Measurements from ENCODE around the gene REEP5.
"Not testable (repeated sequence)": the region's sequence is repeated elsewhere in the genome, so short reads cannot be mapped to it uniquely, and the experiment has no call there.

The REEP5 gene

DNA sequence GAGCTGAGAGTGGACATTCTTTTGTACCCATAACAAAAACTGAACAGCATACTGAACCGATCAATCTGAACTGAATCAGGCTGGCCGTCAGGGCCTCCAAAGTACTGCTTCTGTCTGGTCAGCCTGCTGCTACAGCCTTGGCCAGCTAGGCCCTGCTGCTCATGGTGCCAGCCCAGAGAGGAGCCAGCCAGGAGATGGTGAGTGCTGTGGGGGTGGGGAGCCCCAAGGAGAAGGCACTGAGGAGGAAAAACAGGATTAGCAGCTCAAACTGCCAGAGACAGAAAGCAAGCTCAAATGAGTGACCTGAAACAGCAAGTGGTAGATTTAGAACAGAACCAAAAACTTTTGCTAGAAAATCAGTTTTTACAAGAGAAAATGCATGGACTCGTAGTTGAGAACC, 37.0 kb downstream of the REEP5 start:
- DNase-seq (ENCODE audit: low spot score) = no peak

DNA sequence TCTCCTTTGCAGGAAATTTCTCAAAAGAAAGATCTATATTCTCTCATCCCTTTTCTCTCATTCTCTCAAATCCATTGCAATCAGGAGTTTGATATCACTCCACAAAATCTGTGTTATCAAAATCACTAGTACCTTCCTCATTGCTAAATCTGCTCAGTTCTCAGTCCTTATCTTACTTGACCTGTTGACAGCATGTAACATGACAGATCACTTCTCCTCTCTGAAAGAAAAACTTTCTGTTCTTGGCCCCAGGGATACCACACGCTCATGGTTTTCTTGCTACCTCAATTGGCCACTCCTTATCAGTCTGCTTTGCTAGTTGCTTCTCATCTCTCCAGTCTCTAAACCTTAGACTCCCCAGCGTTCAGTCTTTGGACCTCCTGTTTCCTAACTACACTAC, 38.8 kb downstream of the REEP5 start:
- DNase-seq (ENCODE audit: low spot score) = no peak

DNA sequence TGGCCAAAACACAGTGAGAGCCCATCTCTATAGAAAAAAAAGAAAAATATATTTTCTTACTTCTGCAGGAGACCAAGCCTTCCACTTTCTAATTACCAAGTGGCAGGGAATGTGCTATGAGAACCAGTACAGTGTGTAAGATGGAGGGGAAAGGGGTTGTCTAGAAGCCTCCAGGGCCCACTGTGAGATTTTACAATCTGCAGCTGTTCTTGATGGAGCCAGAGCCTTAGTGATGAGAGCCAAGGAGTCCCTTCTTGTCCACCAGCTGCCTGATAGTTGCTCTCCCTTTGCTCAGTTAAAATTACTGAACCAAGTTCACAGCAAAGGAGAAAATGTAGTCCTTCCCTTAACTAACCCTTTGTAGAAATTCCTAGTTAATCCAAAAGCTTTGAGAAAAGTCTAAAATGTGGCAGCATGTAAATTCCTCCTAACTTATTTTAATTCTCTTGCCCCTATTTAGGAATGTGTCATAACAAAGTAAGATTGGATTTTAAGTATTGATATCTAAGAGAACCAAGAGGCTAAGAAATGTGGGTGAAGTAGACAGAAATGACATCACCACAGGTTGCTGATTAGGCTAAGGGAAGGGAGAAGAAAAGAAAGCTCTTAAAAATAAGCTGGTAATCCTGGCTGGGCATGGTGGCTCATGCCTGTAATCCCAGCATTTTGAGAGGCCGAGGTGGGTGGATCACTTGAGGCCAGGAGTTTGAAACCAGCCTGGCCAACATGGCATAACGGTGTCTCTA, 41.6 kb downstream of the REEP5 start:
- no peak for DNase-seq (ENCODE audit: low spot score)

DNA sequence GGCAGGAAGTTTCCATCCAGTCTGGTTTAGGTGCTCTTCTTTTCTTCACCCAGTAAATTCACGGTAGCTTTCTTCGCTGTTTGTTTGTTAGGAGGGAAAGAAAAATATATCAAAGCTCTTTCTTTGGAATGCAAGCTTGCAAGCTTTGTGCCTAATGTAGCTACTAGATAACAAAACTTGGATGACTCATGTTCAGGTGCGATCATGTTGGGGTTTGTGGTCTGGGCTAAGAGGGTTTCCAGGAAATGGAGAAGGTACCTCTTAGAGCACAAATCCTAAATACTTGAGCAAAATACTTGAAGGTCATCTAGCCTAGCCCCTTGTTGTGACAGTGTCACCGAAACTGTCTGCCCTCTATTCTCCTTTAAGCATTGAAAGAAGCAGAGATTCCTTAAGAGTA, 43.3 kb downstream of the REEP5 start:
- peak; percentile 76 for DNase-seq (ENCODE audit: low spot score)

DNA sequence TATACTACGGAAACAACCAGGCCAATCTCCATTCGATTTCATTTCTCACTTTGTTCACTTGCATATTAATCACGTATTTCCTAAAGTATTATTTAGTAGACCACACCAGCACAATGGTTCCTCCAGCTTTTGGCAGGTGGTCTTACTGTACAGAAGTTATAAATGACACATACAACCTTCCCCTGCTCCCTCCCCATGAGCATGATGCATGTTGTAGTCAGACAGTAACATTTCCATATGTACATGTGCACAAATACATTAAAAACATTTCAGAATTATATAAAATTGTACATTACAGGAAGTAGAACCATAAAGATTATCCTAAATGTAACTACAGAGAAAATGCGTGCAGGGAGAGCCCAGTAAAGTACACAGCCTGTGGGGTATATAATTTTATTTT, 43.9 kb downstream of the REEP5 start:
- DNase-seq (ENCODE audit: low spot score) = no peak

DNA sequence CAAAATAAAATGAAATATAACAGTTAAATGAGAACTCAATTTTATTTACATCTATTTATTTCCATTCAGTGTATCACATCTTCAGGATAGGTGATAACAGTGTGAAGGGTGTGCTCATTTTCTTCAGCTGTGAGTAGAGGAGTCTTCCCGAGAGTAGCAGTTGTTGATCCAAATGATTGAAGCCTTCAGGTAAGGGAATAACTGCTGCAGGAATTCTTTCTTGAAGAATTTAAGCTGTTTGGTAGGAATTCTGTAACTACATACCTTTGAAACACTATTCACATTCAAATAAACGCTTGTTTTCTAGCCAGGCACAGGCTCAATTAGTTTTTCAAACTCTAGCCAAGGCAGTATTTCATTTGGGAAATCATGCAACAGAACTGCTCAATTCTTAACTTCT, 45.7 kb downstream of the REEP5 start:
- no peak for DNase-seq (ENCODE audit: low spot score)

DNA sequence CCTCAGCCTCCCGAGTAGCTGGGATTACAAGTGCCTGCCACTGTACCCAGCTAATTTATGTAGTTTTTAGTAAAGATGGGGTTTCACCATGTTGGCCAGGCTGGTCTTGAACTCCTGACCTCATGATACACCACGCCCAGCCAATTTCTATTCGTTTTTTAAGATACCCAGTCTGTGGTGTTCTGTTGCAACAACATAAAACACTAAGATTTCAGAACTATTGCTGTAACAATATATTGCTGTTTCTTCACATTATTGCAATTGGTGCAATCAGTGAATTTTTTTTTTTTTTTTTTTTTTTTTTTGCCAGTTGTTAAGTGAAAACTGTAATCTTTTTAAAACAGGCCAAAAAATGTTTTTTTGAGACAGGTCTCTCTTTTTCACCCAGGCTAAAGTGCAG, 51.1 kb downstream of the REEP5 start:
- DNase-seq (ENCODE audit: low spot score) = no peak

DNA sequence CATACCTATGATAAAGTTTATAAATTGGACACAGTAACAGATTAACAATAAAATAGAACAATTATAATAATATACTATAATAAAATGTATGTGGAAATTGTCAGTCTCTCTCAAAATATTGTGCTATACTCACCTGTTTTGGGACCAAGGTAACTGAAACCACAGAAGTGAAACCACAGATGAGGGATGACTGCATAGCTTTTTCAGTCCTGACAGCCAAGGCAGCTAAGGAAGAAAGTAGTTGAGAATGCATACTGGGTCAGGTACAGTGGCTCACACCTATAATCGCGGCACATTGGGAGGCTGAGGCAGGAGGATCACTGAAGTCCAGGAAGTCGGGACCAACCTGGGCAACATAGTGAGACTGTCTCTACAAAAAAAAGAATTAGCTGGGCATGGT, 52.1 kb downstream of the REEP5 start:
- peak; percentile 34 for DNase-seq (ENCODE audit: low spot score)

DNA sequence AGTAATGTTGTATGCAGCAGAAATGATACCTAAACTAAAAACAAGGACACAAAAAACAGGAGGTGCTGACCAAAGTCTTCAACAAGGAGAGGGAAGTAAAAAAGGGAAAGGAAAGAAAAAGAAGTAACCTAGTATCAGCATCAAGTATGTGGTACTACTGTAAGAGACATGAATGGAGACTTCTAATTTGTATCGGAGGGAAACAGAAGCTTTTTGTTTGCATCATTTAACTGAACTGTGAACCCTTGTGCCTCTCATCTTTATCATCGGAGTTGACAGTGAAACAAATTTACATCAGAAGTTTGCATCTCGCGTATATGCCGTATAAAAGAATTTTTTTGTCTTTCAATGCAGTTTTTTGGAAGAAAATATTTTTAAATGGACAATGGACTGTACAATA, 54.6 kb downstream of the REEP5 start:
- no peak for DNase-seq (ENCODE audit: low spot score)

DNA sequence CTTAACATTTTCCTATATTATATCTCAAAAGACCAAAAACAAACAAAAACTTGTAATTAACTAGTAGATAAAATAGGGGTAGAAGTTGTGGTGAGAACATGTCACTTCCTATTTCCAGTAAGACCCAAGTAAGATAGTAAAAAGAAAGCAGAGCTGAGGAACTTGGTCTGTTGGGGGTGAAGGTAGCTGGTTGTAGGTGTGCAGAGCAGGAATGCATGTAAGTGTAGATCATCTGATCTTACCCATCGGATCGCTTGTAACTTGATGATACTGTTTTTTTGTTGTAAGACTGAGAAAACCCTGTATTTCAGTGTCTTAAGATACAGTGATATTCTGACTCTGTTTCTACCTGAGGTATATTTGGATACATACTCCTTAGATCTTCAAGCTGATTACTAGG, 55.3 kb downstream of the REEP5 start:
- no peak for DNase-seq (ENCODE audit: low spot score)

DNA sequence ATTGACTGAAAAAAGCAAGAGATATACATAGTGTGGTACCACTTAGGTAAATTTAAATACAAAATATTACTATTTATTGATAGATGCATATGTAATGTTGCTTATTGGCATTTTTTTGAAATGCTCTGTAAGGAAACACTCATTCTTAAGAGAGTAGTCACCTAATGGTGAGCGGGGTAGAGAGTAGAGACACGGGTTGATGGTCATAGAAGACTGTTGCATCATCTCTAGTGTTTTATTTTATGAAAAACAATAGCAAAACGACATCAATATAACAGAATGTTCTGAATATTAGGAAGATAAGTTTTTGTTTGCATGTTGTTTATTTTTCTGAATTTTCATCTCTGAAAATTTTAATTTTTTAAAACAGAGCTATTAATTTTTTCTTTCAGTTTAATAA, 56.9 kb downstream of the REEP5 start:
- DNase-seq (ENCODE audit: low spot score) = no peak

DNA sequence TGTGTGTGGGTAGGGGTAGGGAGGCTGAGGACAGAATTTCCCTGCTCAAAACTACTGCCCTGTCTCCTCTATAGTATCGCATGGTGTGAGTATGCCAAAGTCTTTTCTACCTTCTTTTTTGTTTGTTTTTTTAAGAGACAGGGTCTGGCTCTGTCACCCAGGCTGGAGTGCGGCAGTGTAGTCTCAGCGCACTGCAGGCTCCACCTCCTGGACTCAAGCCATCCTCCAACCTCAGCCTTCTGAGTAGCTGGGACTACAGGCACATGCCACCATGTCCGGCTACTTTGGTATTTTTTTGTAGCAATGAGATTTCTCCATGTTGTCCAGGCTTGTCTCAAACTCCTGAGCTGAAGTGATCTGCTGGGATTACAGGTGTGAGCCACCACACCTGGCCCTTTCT, 58.5 kb downstream of the REEP5 start:
- no peak for DNase-seq (ENCODE audit: low spot score)

DNA sequence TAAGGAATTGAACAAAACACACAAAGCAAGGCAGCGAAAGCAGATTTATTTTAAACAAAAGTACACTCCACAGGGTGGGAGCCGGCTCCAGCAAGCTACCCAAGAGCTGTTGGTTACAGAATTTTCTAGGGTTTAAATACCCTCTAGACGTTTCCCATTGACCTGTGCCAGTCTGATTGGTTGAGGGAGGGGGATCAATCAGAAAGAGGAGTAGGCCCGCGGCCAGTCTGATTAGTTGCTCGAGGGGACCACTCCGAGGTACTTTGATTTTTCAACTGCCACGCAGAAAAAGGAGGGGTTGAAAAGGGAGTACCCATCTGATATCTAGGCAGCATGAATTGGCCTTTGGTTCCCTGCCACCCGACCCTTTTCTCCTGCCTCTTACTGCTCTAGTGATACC, 59.9 kb downstream of the REEP5 start:
- no peak for DNase-seq (ENCODE audit: low spot score)

DNA sequence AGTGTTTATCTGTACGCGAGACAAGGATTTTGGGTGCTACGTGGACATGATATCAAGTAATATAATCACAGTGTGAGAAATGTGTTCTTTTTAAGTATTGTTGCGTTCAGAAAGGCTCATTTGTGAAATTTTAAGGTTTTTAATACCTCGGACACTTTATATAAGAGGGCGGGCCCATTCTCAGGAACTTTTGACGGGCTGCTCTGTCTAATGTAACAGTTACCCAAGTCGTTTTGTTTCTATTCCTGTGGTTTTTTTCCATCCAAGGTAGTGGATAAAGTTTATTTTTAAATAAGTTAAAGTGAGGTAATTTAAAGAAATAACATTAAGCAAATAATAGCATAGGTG, 60.4 kb downstream of the REEP5 start:
- no peak for DNase-seq (ENCODE audit: low spot score)

DNA sequence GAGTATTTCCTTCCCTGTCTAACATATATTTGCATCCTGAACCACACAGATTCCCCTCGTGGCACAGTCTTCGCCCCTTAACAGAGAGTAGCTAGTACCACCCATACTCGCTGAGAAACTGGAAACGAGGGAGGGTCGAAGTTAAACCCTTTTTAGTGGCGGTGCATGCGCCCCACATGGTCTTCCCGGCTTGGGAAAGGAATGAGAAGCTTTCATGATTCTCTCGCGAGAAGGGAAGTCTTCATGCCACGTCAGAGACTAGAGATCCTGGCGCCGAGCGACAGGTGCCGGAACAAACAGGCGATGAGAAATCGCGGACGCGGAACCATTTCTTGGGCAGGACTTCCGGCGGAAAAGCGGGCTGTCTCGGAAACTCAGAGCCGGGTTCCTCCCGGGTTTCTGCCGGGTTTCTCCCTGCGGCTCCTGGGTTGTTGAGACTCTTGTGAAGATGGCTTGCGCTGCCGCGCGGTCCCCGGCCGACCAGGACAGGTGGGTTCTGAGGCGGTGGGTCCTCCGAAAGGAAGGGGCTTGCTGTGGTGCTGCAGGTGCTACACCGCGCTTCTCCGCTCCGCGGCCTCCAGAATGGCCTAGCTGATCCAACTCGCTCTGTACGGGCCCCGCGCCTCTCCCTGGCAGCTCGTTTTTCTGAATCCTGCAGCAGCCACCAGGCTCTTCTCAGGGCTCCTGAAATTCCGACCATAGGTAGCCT, 60.9 kb downstream of the REEP5 start, which contains the start of gene SRP19:
SRP19 (plus strand) TSS at position 359 of the 709 bp plus-strand sequence; CDS start at position 449, 90 bp downstream.
- peak; percentile 96 for DNase-seq (ENCODE audit: low spot score)

DNA sequence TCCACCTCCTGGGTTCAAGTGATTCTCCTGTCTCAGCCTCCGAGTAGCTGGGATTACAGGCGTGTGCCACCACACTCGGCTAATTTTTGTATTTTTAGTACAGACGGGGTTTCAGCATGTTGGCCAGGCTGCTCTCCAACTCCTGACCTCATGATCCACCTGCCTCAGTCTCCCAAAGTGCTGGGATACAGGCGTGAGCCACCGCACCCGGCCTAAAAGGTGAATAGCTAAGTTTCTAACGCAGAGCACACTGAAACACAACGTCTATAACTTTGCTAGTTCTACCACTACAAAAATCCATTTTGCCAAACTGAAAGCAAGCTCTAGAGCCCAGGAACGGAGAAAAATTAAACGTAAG, 61.5 kb downstream of the REEP5 start:
- not testable (repeated sequence) for DNase-seq (ENCODE audit: low spot score)

DNA sequence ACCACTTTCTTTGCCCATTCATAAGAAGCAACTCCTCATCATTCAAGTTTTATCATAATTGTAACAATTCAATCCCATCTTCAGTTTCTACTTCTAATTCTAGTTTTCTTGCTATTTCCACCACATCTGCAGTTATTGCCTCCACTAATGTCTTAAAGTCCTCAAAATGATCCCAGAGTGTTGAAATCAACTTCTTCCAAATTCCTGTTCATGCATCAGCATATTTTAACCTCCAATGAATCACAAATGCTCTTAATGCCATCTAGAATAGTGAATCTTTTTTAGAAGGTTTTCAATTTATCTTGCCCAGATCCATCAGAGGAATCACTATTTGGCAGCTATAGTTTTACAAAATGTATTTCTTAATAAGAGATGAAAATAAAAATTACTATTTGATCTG, 64.2 kb downstream of the REEP5 start:
- DNase-seq (ENCODE audit: low spot score) = no peak

DNA sequence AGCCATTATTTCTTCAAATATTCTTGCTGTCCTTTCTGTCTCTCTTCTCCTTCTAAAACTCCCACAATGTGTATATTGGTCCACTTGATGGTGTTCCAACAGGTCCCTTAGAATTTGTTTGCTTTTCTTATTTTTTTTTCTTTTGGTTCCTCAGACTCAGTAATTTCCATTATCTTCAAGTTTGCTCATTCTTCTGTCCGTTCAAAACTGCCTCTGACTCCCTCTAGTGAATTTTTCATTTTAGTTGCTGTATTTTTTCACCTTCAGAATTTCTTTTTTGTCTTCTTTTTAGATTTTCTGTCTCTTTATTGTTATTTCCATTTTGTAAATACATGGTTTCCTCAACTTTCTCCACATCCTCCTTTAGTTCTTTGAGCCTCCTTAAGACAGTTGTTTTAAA, 67.4 kb downstream of the REEP5 start:
- no peak for DNase-seq (ENCODE audit: low spot score)

DNA sequence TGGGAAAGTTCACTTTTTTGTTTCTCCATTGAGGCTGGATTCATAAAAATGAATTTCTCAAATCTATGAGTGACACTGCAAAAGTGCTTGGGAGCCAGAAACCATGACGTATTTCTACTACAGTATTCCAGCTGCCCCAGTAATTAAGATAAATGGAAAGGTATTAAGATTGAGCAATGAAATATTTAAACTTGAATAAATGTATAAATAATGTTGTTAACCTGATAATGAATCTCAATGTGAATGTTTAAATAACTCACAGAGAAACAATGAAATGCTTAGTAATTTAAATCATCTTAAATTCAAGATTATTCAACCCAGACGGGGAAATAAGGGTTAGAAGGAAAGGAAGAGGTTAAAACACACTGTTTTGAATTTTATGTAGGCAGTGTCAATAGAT, 72.1 kb downstream of the REEP5 start:
- no peak for DNase-seq (ENCODE audit: low spot score)

DNA sequence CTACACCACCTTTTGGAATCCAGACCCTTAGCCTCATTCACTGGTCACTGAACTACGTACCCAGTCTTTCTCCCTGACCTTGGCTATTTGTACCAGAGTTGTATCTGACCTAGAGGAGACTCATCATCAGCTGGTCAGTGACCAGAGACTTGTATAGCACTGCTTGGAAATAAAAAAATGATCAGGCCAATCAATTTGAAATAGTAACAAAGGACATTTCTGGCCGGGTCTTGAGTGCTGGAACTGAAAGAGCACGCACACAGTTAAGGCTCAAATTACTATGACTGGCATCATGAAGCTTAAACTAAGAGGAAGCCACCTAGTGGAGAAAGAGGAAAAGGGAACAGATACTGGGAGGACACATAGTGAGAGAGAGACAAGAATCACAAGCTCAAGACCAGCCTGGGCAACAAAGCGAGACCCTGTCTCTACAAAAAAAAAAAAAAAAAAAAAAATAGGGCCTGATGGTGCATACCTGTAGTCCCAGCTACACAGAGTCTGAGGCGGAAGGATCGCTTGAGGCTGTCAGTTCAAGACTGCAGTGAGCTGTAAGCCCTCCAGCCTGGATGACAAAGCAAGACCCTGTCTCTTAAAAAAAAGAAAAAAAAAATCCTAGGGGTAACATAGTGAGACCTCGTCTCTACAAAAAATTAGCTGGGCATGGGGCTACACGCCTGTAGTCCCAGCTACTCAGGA, 73.8 kb downstream of the REEP5 start:
- DNase-seq (ENCODE audit: low spot score) = peak; percentile 72

DNA sequence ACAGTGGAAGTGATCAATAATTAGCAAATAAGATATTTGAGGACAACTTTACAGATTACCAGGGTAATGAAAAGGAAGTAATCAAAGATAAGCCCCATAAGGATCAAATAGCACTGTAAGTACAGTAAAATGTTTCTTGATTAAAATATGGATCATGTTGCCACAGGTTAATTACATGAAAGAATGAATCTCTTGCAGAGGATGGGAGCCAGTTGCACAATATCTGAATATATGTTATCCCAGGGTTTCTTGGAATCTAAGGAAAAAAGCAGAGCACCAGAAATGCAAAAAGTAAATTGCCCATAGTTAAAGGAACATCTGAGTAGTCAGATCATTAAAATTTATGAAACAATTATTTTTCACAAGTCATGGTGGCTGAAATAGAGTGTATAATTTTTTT, 74.7 kb downstream of the REEP5 start:
- DNase-seq (ENCODE audit: low spot score) = no peak

DNA sequence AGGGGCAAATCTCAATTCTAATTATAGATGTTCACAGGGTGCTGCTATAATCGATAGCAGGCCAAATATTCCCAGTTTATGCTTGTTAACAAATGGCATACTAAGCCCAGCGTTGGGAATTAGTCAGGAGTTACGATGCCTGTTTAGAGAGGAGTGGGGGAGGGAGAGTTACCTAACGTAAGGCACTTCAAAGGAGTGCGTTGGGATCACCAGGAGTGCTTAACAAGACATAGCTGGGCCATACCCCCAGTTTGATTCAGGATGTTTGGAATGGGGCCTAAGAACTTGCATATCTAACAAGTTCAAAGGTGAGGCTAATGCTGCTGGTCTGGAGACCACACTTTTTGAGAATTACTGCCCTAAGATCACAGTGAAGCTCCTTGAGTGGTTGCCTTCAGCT, 75.5 kb downstream of the REEP5 start:
- no peak for DNase-seq (ENCODE audit: low spot score)

DNA sequence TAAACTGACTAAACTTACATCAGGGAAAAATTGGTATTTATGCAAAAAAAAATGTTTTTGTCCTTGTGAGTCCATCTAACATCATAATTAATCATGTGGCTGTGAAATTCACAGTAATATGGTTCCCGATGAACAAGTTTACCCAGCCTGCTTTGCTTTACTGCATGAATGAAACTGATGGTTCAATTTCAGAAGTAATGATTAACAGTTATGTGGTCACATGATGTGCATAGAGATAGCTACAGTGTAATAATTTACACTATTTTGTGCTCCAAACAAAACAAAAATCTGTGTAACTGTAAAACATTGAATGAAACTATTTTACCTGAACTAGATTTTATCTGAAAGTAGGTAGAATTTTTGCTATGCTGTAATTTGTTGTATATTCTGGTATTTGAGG, 77.5 kb downstream of the REEP5 start:
- DNase-seq (ENCODE audit: low spot score) = no peak

All from activated CD4-positive, alpha-beta T cell treated with anti-CD3 and anti-CD28 coated beads, Interleukin-2, Interleukin-4, amounts not matched to agents 100 ng/mL and 50 ng/mL, durations not matched to agents 16 hours and 8 hours (primary cell).